ENCODE results near the gene FOXP1. TPM values are rescaled to one million over a fixed set of nuclear protein-coding genes. Genes with fewer than 3 reads are reported as not detected.

FOXP1 gene
- total RNA-seq, 1 donor from 2014 or later = 71.3 TPM

- no peak overlapping the region for H3K27ac Mint-ChIP-seq (ENCODE audit: unreplicated experiment)
- no peak for TF ChIP-seq CTCF (IDR thresholded peaks at IDR 0.05; ENCODE audit: unreplicated experiment)
- H3K36me3 Mint-ChIP-seq (ENCODE audit: low read depth, unreplicated experiment) = no peaks in the 10 kb centered on the region
- DNase-seq (ENCODE audit: low spot score) = no peak
- no peaks in the 10 kb centered on the region for H3K9me3 Mint-ChIP-seq (ENCODE audit: unreplicated experiment)
- peaks cover 34% of the 10 kb centered on the region for H3K4me1 Mint-ChIP-seq (ENCODE audit: unreplicated experiment)
- H3K4me3 Mint-ChIP-seq (ENCODE audit: unreplicated experiment) = no peak overlapping the region
- H3K27me3 Mint-ChIP-seq (ENCODE audit: unreplicated experiment) = peaks cover 3% of the 10 kb centered on the region
Observed at GRCh38 chr3:71241981-71242560, 341.5 kb downstream of the FOXP1 start.

GRCh38 chr3:71241246-71241901 is 342.2 kb downstream of the FOXP1 start:
- no peak for DNase-seq (ENCODE audit: low spot score)
- H3K9me3 Mint-ChIP-seq (ENCODE audit: unreplicated experiment) = no peaks in the 10 kb centered on the region
- no peak overlapping the region for H3K4me3 Mint-ChIP-seq (ENCODE audit: unreplicated experiment)
- no peaks in the 10 kb centered on the region for H3K27me3 Mint-ChIP-seq (ENCODE audit: unreplicated experiment)
- H3K27ac Mint-ChIP-seq (ENCODE audit: unreplicated experiment) = no peak overlapping the region
- H3K36me3 Mint-ChIP-seq (ENCODE audit: low read depth, unreplicated experiment) = no peaks in the 10 kb centered on the region
- TF ChIP-seq CTCF (IDR thresholded peaks at IDR 0.05; ENCODE audit: unreplicated experiment) = no peak
- H3K4me1 Mint-ChIP-seq (ENCODE audit: unreplicated experiment) = peaks cover 36% of the 10 kb centered on the region

- H3K27ac Mint-ChIP-seq (ENCODE audit: unreplicated experiment) = no peak overlapping the region
- TF ChIP-seq CTCF (IDR thresholded peaks at IDR 0.05; ENCODE audit: unreplicated experiment) = no peak
- peaks cover 35% of the 10 kb centered on the region for H3K4me1 Mint-ChIP-seq (ENCODE audit: unreplicated experiment)
Observed at GRCh38 chr3:71240034-71240433, 343.5 kb downstream of the FOXP1 start.

GRCh38 chr3:71238355-71238757 is 345.2 kb downstream of the FOXP1 start:
- no peak for DNase-seq (ENCODE audit: low spot score)
- Mint-ChIP-seq H3K27me3 (ENCODE audit: unreplicated experiment) (no peaks in the 10 kb centered on the region), H3K36me3 (ENCODE audit: low read depth, unreplicated experiment) (no peaks in the 10 kb centered on the region), H3K27ac (ENCODE audit: unreplicated experiment) (no peak overlapping the region), H3K4me1 (ENCODE audit: unreplicated experiment) (peaks cover 25% of the 10 kb centered on the region), H3K9me3 (ENCODE audit: unreplicated experiment) (no peaks in the 10 kb centered on the region), H3K4me3 (ENCODE audit: unreplicated experiment) (no peak overlapping the region)
- no peak for TF ChIP-seq CTCF (IDR thresholded peaks at IDR 0.05; ENCODE audit: unreplicated experiment)

More at GRCh38 chr3:71240034-71240433, 343.5 kb downstream of the FOXP1 start:
- Mint-ChIP-seq H3K27me3 (ENCODE audit: unreplicated experiment) (no peaks in the 10 kb centered on the region), H3K9me3 (ENCODE audit: unreplicated experiment) (no peaks in the 10 kb centered on the region), H3K36me3 (ENCODE audit: low read depth, unreplicated experiment) (no peaks in the 10 kb centered on the region), H3K4me3 (ENCODE audit: unreplicated experiment) (no peak overlapping the region)
- DNase-seq (ENCODE audit: low spot score) = no peak

GRCh38 chr3:71237672-71238071 is 345.9 kb downstream of the FOXP1 start:
- no peak overlapping the region for H3K27ac Mint-ChIP-seq (ENCODE audit: unreplicated experiment)
- H3K4me3 Mint-ChIP-seq (ENCODE audit: unreplicated experiment) = no peak overlapping the region
- DNase-seq (ENCODE audit: low spot score) = no peak
- H3K27me3 Mint-ChIP-seq (ENCODE audit: unreplicated experiment) = no peaks in the 10 kb centered on the region
- no peaks in the 10 kb centered on the region for H3K9me3 Mint-ChIP-seq (ENCODE audit: unreplicated experiment)
- no peaks in the 10 kb centered on the region for H3K36me3 Mint-ChIP-seq (ENCODE audit: low read depth, unreplicated experiment)
- peaks cover 25% of the 10 kb centered on the region for H3K4me1 Mint-ChIP-seq (ENCODE audit: unreplicated experiment)
- no peak for TF ChIP-seq CTCF (IDR thresholded peaks at IDR 0.05; ENCODE audit: unreplicated experiment)
